ENCODE data around the gene FAM107B.
"Not testable (repeated sequence)": the region's sequence is repeated elsewhere in the genome, so short reads cannot be mapped to it uniquely, and the experiment has no call there.

Gene FAM107B

DNA sequence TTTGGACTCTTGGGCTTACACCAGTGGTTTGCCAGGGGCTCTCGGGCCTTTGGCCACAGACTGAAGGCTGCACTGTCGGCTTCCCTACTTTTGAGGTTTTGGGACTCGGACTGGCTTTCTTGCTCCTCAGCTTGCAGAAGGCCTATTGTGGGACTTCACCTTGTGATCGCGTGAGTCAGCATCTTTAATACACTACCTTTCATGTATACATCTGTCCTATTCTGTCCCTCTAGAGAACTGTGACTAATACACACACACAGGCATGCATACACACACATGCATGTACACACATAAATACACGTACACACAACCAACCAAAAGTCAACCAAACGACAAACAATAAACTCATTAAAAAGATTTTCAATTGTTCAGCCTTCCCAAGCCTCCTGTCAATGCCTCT, 86.5 kb downstream of the FAM107B start:
- DNase-seq = not testable (repeated sequence)

DNA sequence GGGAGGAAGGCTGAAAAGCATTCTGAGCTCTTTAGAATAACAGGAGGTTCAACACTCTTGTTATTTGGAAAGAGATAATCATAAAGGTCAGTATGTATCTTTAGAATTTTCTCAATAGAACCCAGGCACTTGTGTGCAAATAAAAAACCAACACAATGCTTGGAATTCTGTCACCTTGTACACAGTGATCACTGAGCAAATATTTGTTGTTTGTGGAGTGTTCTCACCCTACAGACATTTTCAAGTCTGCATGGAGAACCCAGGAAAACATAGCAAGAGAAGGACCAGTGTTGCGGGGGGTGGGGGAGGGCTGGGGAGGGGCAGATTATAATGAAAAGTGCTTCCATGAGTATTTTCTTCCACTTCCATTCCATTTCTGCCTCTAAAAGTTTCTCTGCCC, 87.4 kb downstream of the FAM107B start:
- no peak for DNase-seq

DNA sequence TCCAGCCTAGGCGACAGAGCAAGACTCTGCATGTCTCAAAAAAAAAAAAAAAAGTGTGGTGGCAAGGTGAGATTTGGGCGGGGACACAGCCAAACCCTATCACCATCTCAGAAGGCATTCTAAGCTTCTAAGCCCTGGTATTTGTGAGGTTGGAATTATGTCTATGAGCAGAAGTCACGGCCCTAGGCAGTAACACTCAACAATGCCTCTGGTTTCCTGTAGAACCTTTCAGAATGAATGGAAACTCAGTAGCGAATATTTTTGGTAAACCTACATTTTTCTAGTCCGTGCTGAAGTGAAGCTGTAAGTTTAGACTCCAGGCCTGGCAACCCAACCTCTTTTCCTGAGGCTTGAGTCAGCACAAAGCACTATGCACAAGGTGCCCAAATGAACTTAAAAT, 88.3 kb downstream of the FAM107B start:
- no peak for DNase-seq

- no peak for DNase-seq
Measured at GRCh38 chr10:14684354-14684753, 90.3 kb downstream of the FAM107B start.

DNA sequence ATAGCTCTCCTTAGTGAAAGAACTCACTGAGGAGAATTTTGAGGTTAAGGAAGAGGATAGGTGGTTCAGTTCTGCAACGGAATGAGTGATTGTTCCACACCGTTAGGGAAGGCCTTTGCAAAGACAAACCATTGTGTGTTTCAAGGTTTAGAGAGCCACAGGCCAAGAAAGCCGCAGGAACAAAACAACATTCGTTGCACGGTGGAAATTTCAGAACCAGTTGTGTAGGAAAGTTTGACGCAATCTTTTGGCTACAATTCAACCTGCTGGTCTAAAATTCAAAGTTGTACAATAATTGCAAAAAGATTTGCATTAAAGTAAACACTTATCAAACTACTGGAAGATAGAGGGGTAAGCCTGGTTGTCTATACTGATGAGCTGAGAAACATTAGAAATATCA, 91.4 kb downstream of the FAM107B start:
- no peak for DNase-seq

DNA sequence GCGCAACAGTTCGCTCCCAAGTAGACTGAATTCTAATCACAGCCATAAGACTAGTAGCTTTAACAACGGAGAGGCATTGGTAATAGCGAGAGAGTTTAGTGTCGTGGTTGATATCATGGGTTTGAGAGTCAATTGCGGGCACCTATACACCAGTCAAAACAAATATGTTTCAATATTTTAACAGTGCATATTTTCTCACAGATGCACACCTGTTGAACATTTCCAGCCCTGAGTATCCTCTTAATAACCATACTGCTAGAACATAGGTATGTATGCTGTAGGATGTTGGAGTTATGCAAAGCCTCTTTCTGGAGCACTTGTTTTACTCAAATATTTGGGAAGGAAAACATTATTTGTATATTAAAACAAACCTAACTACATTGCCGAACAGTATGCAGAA, 92.9 kb downstream of the FAM107B start:
- DNase-seq = no peak

- no peak for DNase-seq
Measured at GRCh38 chr10:14681305-14681704, 93.4 kb downstream of the FAM107B start.

DNA sequence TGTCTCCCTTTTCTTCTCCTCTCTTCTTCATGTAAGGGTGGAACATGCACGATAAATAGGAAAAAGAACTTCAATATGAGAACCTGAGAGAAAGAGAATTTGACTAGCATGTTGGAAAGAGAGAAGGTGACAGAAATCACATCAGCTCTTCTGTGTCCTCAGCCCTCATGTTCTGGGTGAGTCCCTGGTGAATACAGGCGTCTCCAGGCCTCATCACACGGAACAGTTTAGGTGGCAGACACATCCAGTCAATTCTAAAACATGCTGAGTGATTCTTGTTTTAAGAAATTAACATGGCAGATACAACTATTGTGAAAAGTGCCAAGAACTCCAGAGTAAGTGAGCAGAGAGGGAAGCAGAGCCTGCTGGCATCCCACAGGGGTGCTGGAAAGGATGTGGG, 96.1 kb downstream of the FAM107B start:
- DNase-seq = no peak

DNA sequence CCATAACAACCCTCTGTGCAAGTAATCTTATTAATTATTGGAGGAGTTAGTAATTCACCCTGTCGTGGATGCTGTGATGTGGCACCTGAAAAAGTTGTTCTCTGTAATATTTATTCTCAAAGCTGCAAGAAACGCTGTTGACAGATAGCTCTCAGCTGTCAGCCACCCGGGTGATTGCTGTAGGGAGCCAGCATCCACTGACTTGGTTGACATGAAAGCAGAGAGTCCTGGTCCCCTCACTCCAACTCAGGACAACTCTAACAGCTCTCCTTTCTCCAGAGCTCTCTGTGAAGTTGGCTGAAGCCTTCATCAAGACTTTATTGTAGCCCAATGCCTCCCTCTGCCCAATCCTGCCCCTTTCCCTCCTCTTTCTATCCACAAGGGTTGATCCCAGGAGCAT, 98.0 kb downstream of the FAM107B start:
- DNase-seq = no peak

- no peak for DNase-seq
Measured at GRCh38 chr10:14674376-14675050, 100.2 kb downstream of the FAM107B start.

GRCh38 chr10:14673189-14673861, 101.4 kb downstream of the FAM107B start:
- no peak for DNase-seq

DNA sequence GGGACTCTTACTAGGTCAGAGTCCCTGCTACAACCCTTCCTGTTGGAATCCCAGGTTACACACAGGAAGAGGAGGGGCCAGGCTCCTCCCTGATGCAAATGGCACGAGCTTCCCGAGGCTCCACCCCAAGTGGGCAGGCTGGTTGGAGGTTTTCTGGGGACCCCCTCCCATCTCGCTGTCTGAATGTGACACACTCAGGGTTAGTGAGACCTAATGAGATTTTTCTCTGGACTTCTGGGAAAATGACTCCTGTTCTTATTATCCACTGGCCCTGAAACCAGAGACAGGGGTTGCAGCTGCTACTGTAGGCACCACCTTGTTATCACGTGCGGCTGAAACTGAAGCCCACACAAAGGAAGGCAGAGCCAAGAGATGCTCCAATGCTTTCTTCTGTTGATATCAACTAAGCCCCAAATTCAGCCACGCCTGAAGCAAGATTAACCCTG, 103.3 kb downstream of the FAM107B start:
- no peak for DNase-seq

DNA sequence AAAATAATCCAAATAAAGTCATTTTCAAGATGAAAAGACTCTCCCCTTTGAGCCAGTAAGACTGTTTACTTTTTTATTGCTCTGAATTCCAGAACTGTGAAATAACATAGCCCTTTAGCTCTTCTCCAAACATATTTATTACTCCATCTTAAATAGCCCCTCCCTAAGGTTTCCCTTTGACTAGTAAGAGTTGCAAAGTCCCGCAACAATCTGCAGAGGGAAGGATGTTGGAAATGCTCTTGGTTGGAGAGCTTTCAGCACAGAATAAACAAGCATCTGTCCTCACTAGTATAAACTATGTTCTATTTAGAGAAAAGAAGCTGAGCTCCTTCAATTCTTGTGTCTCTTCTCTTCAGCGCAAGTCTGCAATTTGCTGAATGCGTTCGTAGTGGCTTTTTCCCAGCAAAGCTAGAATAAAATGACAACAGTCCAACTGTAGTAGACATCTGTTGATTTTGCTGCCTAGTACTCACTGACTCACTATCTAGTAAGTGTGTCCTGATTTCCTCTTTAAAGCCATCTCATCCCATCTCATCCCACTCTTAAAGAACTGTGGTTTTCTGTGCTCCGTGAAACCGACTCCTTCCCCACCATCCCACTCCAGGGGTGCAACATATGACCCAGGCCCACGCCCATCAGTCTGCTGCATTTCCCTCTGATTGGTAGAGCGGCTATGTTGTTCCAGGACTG, 104.0 kb downstream of the FAM107B start:
- no peak for DNase-seq

- DNase-seq = no peak
Measured at GRCh38 chr10:14669576-14669975, 105.1 kb downstream of the FAM107B start.

- no peak for DNase-seq
Measured at GRCh38 chr10:14667781-14668180, 106.9 kb downstream of the FAM107B start.

- DNase-seq = no peak
Measured at GRCh38 chr10:14667280-14667679, 107.4 kb downstream of the FAM107B start.

- no peak for DNase-seq
Measured at GRCh38 chr10:14665865-14666857, 108.5 kb downstream of the FAM107B start.

DNA sequence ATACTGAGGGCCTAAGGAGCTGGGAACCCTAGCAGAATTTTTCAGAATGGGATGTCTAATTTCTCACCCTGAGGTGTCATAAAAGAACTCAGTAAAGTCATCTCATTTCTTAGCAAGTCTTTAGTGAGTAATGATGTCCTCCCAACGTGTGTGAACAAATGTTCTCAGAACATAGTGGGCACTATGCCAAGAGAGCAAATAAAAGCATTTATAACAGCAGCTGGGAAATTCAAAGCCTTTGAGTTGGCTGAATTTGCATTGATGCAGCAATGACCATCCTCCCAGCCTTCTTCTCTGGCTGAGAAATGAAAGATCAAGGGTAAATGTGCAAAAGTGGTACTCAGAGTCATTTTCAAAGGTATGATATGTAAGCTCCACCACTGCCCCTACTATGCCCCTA, 109.4 kb downstream of the FAM107B start:
- DNase-seq = no peak

- no peak for DNase-seq
Measured at GRCh38 chr10:14664345-14664744, 110.4 kb downstream of the FAM107B start.

GRCh38 chr10:14661818-14662217, 112.9 kb downstream of the FAM107B start:
- DNase-seq = no peak

GRCh38 chr10:14660831-14661230, 113.9 kb downstream of the FAM107B start:
- no peak for DNase-seq

- peak; percentile 74 for DNase-seq
Measured at GRCh38 chr10:14659626-14660196, 115.0 kb downstream of the FAM107B start.

Measured in CD4-positive, alpha-beta T cell treated with Interferon gamma for 1 hour (primary cell).